HG03575 (cell line): ENCODE data around the gene LYSMD4.
"Not testable (repeated sequence)": the region's sequence is repeated elsewhere in the genome, so short reads cannot be mapped to it uniquely, and the experiment has no call there.

Experiments used
- ATAC-seq: cut with Tn5 transposase; IDR thresholded peaks from one replicate; pipeline ENCODE4 v1.9.1; 2021; ENCODE audit not compliant: unreplicated experiment, insufficient number of reproducible peaks, low FRiP score; ENCODE audit errors: extremely low read depth

LYSMD4 gene

DNA sequence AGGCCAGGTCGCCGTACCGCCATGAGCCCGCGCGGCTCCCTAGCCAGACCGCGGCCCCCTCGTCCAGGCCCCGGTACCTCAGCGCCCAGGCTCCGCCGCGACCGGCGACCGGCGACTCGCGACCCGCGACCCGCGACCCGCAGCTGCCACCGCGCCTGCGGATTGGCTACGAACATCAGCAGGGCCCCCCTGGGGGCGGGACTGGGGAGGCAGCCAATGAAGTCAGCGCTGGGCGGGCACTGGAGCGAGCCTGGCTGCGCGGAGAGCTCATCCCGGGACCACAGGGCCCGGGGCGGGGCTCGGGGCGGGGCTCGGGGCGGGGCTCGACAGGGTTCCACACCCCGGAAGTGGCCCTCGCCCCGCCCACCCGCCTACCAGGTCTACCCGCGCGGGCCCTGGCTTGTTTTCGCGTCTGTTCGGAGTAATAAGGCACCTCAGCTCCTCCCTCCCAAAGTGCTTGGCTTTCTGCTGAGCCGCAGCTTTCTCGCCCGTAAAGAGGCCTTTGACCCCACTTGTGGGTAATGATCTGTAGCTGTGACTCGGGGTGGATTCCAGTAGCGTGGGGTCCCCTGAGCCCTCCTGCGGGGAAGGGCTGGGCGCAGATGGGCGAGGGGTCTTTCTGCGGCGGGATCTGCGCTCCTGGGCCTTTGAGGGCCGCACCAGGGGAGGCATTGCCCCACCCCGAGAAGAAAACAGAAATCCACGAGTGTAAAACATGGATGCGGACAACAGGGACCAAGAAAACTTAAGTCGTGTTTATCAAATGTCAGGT lies at the start of gene LYSMD4:
Gene LYSMD4, minus strand, starts transcription at position 170 of the 772 bp plus-strand sequence. CDS start 1,438 bp downstream, outside the sequence.
- peak; percentile 70 for ATAC-seq

DNA sequence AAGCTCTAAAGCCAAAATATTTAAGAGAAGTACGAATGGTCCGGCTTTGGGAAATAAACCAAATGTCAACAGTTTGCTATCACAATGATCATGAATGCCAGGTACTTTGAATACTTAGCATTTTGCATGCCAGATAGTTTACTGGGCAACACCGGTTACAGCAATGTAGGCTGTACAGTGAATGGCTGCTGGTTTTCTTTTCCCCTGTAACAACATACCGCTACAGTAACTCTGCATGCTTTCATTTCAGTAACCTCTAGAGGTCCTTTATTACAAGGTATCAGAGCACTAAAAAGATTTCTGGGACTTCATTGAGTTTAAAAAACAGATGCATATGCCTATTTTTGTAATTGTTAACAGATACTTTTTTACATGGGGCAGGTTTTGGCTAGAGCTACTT lies 48.8 kb upstream of the LYSMD4 start:
- ATAC-seq: not testable (repeated sequence)

DNA sequence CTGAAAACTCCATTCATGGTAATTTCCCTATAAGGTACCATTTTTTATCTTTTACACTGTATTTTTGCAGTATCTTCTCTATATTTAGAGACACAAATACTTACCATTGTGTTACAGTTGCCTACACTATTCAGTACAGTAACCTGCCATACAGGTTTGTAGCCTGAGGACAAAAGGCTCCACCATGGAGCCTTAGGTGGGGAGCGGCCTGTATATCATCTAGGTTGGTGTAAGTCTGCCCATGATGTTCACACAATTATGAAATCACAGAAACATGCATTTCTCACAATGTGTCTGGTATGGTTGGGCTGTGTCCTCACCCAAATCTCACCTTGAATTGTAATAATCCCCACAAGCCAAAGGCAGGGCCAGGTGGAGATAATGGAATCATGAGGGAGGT lies 43.9 kb upstream of the LYSMD4 start:
- no peak for ATAC-seq

DNA sequence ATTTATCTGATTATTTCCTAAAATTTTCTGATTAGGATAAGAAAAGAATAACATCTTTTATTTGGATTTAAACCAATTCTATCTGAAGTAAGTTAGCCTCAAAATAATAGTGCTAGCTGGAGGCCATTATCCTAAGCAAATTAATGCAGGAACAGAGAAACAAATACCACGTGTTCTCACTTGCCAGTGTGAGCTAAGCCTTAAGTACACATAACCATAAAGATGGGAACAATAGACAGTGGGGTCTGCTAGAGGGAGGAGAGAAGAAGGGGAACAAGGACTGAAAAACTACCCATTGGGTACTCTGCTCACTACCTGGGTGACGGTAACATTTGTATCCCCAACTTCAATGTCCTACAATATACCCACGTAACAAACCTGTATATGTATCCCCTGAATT lies 31.3 kb upstream of the LYSMD4 start:
- no peak for ATAC-seq

DNA sequence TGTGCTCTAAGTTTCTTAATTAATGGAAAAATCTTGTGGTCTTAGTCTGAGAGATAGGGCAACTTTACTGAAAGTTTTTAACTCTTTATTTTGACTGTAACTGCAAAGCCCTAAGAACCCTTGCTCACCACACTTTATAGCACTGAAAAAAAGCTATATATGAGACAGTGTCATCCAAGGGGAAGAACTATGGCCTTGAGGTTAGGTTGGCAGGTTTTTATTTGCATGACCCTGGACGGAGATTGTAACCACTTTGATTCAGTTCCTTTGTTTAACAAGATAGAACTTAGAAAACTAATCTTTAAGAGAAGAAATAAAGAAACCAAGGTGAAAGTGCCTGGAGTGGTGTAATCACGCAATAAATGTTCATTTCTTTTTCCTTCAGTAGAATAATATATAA lies 30.6 kb upstream of the LYSMD4 start:
- no peak for ATAC-seq

DNA sequence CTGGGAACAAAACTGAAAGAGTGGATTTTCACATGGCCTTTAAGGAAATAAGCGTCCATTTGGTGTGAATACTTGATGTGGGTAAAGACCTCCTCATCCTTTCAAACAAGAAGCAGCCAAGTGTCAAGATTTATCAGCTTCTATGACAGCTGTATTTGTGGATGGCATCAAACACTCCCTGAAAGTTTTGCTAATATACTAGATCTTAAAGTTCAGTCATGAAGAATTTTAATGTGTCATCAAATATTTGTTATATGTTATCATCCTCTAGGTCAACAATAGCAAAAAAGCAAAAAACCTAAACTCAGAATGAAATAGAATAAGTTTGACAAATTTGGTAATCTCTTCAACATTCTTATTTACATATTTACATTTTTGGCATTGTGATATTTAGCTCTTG lies 29.1 kb upstream of the LYSMD4 start:
- no peak for ATAC-seq

DNA sequence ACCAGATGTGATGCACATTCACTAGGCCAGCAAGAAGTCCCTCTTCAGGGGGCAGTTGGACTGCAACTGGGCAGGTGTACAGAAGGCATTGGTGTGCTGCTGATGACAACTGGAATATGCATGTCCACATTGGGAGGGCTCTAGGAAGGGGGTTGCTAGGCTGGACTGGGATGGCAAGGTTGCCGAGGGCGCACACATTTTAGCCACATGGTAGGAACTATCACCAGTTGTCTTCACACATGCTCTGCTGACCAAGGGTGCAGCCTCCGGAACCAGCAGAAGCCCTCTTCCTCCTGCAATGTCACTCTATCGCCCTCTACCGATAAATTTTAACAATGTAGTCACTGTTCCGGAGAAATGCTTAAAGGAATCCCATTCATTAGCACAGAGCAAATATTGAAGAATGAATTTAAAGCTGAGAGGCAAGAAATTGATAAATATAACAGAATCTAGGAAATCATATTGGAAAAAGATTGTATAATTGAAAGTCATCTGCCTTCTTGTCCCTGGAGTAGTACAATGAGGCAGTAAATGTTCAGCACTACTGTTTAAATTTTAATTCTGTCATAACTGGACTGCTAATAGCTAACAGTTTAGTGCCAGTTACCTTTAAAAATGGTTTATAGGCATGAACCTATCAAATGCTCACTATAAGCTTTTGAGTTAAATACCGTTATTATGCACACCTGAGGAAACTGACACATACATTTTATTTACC lies 22.6 kb upstream of the LYSMD4 start:
- no peak for ATAC-seq

DNA sequence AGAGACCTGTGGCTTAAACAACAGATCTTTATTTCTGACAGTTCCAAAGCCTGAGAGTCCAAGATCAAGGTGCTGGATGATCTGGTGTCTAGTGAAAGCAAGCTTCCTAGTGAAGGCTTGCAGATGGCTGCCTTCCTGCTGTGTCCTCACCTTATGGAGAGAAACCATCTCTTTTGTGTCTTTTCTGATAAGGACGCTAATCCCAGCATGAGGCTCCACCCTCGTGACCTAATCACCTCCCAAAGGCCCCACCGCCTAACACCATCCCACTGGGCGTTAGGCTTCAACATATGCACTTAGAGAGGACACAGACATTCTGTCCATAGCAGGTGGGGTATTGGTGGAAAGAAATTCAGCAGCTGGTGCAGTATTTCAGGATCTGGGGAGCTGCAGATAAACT lies 19.8 kb upstream of the LYSMD4 start:
- no peak for ATAC-seq

DNA sequence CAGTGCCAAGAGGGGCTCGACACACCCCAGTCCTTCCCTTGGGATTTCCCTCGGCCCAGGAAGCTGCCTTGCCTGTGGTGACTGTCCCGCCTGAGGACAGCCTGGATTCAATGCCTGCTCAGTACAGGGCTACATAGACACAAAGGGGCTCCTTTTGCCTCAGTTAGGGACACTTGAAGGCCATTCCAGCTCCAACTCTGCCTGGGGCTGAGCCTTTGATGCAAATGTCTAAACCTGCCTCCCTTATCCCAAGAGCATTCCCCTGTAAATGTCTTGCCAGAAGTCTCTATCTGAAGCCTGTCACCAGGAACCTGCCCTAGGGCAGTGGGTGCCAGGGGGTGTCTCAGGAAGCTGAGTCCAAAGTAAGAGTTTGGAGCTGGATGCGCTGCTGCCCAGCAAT lies 19.3 kb upstream of the LYSMD4 start:
- ATAC-seq: no peak

DNA sequence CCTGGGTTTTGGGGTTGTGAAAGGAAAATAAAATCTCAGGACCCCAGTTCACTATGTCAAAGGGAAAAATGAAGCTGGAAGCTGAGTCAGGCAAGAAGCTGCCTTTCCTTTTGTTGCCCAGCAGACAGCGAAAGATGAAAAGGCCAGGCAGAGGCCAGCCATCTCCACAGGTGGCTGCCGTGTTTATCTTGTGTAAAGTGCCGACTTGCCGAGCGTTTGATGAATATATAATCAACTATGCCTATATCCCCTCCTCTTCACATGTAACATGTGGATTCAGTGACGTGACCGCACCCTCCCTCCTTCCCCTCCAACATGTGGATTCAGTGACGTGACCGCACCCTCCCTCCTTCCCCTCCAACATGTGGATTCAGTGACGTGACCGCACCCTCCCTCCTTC lies 17.1 kb upstream of the LYSMD4 start:
- not testable (repeated sequence) for ATAC-seq

DNA sequence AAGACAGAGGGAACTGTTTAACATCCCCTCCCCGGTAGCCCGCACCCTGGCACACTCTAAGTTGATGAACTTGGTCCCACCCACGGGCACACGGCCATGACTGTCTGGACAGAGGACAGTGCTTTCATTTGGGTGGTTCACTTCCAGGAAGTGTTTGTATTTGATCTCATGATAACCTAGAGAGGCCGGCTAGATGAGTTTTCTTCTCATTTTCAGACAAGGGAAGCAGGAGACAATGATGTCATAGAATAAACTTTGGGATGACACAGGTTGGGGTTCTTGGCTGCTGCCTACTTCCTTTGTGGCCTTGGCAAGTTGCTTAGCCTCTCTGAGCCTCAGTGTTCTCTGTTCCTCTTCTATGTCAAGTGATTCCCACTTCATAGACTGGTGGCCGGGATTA lies 16.1 kb upstream of the LYSMD4 start:
- no peak for ATAC-seq

DNA sequence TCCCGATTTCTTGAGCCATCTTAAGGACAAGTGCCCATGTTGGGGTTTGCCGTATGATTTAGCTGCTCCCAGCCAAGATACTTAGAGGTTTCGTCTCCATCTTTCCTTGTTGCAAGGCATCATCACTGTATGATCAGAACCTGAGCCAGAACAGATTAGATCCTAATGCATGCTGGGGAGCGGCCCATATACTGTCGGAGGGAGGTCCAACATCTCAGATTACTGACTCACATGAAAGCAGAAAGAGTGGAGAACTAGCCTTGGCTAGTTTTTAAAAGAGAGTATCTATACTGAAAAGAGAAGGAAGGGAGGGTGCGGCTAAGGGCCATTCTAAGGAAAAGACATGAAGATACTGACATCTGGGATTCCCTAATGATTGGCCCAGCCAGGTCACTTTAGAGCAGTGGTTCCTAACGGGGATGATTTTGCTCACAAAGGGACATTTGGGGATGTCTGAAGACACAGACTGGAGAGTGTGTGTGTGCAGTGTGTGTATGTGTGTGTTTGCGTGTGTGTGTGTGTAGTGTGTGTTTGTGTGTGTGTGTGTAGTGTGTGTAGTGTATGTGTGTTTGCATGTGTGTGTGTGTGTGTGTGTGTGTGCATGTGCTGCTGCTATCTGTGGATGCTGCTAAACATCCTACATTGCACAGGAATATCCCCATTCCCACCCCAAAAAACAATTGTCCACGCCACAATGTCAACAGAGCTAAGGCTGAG lies 12.3 kb upstream of the LYSMD4 start:
- no peak for ATAC-seq

DNA sequence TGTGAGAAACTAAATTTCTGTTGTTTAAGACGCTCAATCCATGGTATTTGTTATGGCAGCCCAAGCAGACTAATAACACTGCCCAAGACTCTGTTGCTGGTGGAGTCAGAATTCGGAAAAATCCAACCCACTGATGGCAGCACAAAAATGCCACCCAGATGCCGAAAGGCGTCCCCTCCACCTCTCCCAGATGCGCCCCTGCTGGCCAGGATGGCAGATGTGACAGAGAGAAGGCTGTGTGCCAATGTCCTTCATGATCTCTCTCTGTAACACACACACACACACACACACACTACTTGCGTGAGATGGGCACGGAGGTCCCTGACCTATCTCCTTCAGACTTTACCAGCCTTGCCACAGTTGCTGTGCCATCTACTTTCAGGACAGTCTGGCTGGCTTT lies 10.9 kb upstream of the LYSMD4 start:
- no peak for ATAC-seq

DNA sequence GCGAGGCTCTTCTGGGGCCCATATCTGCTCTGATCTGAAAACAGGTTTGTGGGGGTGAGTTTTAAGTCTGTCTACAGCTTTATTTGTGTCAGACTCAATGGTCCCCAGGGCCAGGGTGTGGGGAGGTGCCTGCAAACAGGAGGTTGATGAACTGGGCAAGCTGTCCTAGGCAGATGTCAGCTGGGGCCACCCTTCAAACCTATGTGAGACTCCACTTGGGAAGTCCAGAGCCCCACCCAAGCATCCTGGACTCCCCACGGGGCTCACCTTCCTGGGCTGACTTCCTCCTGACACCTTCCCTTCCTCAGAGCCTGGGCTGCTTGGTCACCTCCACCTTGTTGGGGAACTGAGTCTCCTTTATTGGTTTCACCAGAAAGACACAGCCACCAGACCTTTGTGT lies 8.6 kb upstream of the LYSMD4 start:
- ATAC-seq: no peak

DNA sequence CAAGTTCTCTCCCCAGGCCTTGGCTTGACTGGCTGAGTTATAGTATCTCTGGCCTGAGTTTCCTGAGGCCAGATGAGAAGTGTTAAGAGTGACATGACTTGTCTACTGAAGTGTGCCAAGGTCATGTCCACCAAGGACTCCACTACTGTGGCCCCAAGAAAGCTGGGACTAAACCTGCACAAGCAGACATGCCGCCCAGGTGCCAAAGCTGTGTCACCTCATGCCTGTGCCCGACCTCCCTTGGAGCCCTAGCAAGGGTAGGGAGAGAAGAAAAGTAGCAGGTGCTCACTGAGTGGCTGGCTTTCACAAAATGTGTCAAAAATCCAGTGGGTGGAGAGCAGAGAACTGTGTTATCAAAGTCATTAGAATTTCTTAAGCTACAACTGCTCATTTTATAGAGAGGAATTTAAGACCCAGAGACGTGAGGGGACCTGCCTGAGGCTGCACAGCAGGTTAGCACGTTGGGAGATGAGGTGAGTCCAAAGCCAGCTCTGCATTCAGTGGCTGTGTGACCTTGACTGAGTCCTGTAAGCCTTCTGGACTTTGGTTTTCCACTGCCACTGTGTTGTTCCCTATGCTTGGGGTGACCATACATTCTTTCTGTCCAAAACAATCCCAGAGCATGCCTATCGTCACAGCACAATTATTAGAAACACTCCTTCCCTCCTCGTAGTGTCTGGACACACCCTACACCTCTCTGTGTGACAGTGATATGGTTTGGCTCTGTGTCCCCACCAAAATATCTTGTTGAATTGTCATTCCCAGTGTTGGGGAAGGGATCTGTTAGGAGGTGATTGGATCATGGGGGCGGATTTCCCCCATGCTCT lies 5.0 kb upstream of the LYSMD4 start:
- no peak for ATAC-seq

DNA sequence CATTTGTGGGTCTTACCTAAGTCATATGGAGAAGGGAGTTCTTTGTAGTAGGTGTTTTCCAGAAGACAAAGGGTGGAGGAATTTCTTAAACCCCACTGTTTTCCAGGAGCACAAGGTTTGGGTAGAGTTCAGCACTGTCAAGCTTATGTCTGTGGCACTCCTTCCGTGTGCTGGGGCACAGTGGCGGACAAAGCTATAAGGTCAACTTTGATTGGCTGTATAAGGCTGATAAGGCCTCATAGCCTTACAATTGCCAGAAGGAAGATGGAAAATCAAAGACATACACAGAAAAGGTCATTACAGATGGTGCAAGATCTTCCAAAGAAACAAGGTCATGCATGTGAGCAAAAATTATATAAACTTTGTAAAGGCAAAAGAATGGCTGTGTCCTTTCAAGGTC lies 3.5 kb upstream of the LYSMD4 start:
- no peak for ATAC-seq

DNA sequence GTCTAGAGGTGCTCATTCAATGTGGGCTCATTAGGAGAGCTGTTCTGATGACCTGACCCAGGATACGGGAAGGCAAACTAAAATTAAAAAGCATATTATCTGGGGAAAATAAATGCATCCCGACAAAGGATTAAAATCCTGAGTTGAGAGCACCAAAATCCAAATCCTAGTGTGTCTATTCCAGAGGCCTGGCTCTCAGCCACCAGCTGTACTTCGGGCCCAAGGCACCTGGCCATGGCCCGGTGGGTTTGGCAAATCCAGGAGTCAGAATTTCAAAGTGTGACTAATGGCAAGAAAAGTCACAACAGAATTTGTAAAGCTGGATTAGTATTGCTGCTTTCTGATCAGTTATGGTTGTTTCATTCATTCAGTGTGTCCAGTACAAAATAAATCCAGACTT lies 2.6 kb upstream of the LYSMD4 start:
- ATAC-seq: no peak

DNA sequence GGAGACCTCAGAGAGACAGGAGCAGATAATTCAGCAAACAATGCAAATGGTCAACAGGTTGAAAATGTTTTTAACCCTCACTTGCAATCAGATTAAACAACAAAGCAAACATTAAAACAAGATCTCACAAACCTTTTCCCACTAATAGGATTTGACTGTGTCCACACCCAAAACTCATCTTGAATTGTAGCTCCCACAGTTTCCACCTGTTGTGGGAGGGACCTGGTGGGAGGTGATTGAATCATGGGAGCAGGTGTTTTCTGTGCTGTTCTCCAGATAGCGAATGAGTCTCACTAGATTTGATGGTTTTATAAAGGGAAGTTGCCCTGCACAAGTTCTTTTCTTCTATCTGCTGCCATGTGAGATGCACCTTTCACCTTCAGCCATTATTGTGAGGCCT lies 1.3 kb upstream of the LYSMD4 start:
- ATAC-seq: no peak

DNA sequence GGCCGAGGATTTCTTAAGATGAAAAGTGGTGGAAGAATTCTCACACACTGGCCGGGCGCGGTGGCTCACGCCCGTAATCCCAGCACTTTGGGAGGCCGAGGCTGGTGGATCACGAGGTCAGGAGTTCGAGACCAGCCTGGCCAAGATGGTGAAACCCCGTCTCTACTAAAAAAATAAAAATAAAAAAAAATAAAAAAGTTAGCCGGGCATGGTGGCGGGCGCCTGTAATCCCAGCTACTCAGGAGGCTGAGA lies 729 bp upstream of the LYSMD4 start:
- not testable (repeated sequence) for ATAC-seq
